Measurements from ENCODE around the gene ASB4. TPM values are rescaled to one million over a fixed set of nuclear protein-coding genes. Genes with fewer than 3 reads are reported as not detected.

Gene ASB4
- total RNA-seq, 1 experiment from 2014 or later, result not detected

DNA sequence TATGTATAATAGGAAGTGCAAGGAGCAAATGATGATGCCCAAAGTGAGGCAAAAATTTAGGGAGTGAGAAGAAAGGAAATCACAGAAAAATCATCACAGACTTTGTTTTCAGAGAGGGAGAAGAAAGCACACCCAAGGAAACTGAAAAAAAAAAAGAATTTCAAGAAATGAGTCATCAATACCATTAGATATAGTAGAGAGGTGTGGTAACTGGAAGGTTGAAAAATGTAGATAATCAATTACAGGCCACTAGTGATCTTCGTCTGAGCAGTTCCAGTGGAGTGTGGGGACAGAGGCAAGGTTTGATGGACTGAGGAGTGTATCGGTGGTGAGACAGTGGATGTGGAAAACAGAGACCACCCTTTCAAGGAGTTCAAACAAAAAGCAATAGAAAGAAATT lies 31.7 kb downstream of the ASB4 start:
- Histone ChIP-seq H3K9me2 (ENCODE audit: insufficient read depth) (no peaks in the 10 kb centered on the region), H4K20me1 (ENCODE audit: insufficient read depth) (no peaks in the 10 kb centered on the region), H3F3A (ENCODE audit: insufficient read depth, low read depth) (no peaks in the 10 kb centered on the region), H3K27ac (no peak overlapping the region), H3K4me1 (replicated peaks; ENCODE audit: insufficient read depth) (no peaks in the 10 kb centered on the region), H3K27me3 (ENCODE audit: insufficient read depth, low read depth) (no peaks in the 10 kb centered on the region), H3K79me2 (ENCODE audit: low read depth) (no peaks in the 10 kb centered on the region), H3K9me3 (ENCODE audit: insufficient read depth, low read depth) (no peaks in the 10 kb centered on the region), H3K4me2 (no peak overlapping the region), H2AFZ (no peak overlapping the region), H3K36me3 (ENCODE audit: low read depth) (no peaks in the 10 kb centered on the region), H3K4me3 (no peak overlapping the region)
- no peak for TF ChIP-seq EZH2 (IDR thresholded peaks at IDR 0.05; ENCODE audit: low read depth)
- TF ChIP-seq, protein P1, sequence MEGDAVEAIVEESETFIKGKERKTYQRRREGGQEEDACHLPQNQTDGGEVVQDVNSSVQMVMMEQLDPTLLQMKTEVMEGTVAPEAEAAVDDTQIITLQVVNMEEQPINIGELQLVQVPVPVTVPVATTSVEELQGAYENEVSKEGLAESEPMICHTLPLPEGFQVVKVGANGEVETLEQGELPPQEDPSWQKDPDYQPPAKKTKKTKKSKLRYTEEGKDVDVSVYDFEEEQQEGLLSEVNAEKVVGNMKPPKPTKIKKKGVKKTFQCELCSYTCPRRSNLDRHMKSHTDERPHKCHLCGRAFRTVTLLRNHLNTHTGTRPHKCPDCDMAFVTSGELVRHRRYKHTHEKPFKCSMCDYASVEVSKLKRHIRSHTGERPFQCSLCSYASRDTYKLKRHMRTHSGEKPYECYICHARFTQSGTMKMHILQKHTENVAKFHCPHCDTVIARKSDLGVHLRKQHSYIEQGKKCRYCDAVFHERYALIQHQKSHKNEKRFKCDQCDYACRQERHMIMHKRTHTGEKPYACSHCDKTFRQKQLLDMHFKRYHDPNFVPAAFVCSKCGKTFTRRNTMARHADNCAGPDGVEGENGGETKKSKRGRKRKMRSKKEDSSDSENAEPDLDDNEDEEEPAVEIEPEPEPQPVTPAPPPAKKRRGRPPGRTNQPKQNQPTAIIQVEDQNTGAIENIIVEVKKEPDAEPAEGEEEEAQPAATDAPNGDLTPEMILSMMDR (conservative IDR thresholded peaks at IDR 0.05), result no peak
- no TSS peak for BruUV-seq (replicated peaks)
- DNase-seq, result no peak
- ChIA-PET CTCF (interaction anchor here (1.3 kb wide), 1 partner anchor 168 kb away, joined by 3 read pairs; no protein-coding TSS in a partner anchor), POLR2A (ENCODE audit: unreplicated experiment) (interaction anchor here (0.6 kb wide), 1 partner anchor 10 kb away, joined by 11 read pairs; no protein-coding TSS in a partner anchor)
- intact Hi-C loops (cut with micrococcal nuclease; ENCODE audit: unreplicated experiment), result no loop called here

DNA sequence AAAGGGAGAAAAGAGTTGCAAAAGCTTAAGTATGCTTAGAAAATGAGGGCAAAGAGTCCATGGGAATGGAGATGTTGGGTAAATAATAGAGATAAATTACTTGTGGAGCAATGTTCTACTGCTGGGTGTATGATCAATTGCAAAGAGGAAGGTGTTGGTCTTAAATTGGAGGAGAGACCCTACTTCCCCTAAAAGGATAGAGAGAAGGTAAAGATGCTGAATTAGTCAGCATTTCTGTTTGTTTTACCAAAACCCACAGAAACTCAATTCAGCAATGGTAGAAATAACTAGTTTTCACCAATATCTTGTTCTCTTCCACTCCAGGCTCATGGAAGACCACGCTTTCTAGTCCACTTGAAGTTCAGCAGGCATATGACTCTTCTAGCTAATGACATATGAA lies 32.1 kb downstream of the ASB4 start:
- Histone ChIP-seq H3K79me2 (ENCODE audit: low read depth) (no peaks in the 10 kb centered on the region), H3K27me3 (ENCODE audit: insufficient read depth, low read depth) (no peaks in the 10 kb centered on the region), H3K36me3 (ENCODE audit: low read depth) (no peaks in the 10 kb centered on the region), H3F3A (ENCODE audit: insufficient read depth, low read depth) (no peaks in the 10 kb centered on the region), H3K4me1 (replicated peaks; ENCODE audit: insufficient read depth) (no peaks in the 10 kb centered on the region), H4K20me1 (ENCODE audit: insufficient read depth) (no peaks in the 10 kb centered on the region), H3K4me2 (no peak overlapping the region), H2AFZ (no peak overlapping the region), H3K4me3 (no peak overlapping the region), H3K9me2 (ENCODE audit: insufficient read depth) (no peaks in the 10 kb centered on the region), H3K27ac (no peak overlapping the region), H3K9me3 (ENCODE audit: insufficient read depth, low read depth) (no peaks in the 10 kb centered on the region)
- BruUV-seq (replicated peaks), result no TSS peak
- CTCF ChIA-PET, result interaction anchor here (1.3 kb wide), 1 partner anchor 168 kb away, joined by 3 read pairs; no protein-coding TSS in a partner anchor
- intact Hi-C loops (cut with micrococcal nuclease; ENCODE audit: unreplicated experiment), result no loop called here
- POLR2A ChIA-PET (ENCODE audit: unreplicated experiment), result interaction anchor here (0.6 kb wide), 1 partner anchor 11 kb away, joined by 11 read pairs; no protein-coding TSS in a partner anchor
- no peak for DNase-seq
- TF ChIP-seq, protein P1 (conservative IDR thresholded peaks at IDR 0.05), result no peak
- no peak for TF ChIP-seq EZH2 (IDR thresholded peaks at IDR 0.05; ENCODE audit: low read depth)

DNA sequence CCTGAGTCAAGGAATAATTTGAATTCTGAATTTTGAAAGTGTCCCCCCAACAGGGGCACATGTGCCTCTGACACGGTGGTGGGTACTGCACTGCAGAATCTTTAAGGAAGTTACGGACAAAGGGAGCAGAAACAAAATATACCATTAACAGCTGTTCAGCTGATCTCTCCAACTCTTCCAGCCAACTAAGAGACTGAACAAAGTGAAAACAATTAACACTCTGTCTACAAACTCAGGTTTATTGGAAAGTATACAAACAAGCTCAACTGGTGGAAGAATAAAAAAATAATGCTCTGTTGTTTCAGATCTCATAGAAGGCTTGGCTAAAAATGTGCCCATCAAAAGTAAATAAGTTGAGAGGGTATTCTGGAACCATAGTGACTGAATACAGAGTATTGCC lies 34.4 kb downstream of the ASB4 start:
- no TSS peak for BruUV-seq (replicated peaks)
- H3F3A ChIP-seq (ENCODE audit: insufficient read depth, low read depth), result no peaks in the 10 kb centered on the region

More for the DNA sequence above, 34.4 kb downstream of the ASB4 start:
- no peak for TF ChIP-seq EZH2 (IDR thresholded peaks at IDR 0.05; ENCODE audit: low read depth)
- TF ChIP-seq, protein P1 (conservative IDR thresholded peaks at IDR 0.05), result no peak
- no peak overlapping the region for H3K4me2 ChIP-seq
- no peaks in the 10 kb centered on the region for H3K79me2 ChIP-seq (ENCODE audit: low read depth)
- intact Hi-C loops (cut with micrococcal nuclease; ENCODE audit: unreplicated experiment), result no loop called here
- H3K9me2 ChIP-seq (ENCODE audit: insufficient read depth), result no peaks in the 10 kb centered on the region
- H3K36me3 ChIP-seq (ENCODE audit: low read depth), result no peaks in the 10 kb centered on the region
- no peaks in the 10 kb centered on the region for H3K9me3 ChIP-seq (ENCODE audit: insufficient read depth, low read depth)
- H2AFZ ChIP-seq, result no peak overlapping the region
- POLR2A ChIA-PET (ENCODE audit: unreplicated experiment), result no interaction called here
- no peaks in the 10 kb centered on the region for H4K20me1 ChIP-seq (ENCODE audit: insufficient read depth)
- H3K27ac ChIP-seq, result no peak overlapping the region
- no peaks in the 10 kb centered on the region for H3K4me1 ChIP-seq (replicated peaks; ENCODE audit: insufficient read depth)
- DNase-seq, result no peak
- CTCF ChIA-PET, result interaction anchor here (0.8 kb wide), 2 partner anchors 9 to 168 kb away, joined by 3 to 4 read pairs; no protein-coding TSS in a partner anchor
- no peak overlapping the region for H3K4me3 ChIP-seq
- no peaks in the 10 kb centered on the region for H3K27me3 ChIP-seq (ENCODE audit: insufficient read depth, low read depth)
